Activated CD4-positive, alpha-beta T cell treated with anti-CD3 and anti-CD28 coated beads, Interleukin-2, amount 50 U/mL, for 1 hour (primary cell): Measurements from ENCODE around the gene KHK.
"Not testable (repeated sequence)": the region's sequence is repeated elsewhere in the genome, so short reads cannot be mapped to it uniquely, and the experiment has no call there.

Experiments used
- DNase-seq: peaks from one replicate; pipeline ENCODE4 v3.0.0-alpha.2; 2020

Gene KHK

GRCh38 chr2:27060323-27060722 lies 26.2 kb upstream of the KHK start:
- DNase-seq, result no peak

GRCh38 chr2:27065128-27065527 lies 21.4 kb upstream of the KHK start:
- no peak for DNase-seq

- DNase-seq, result no peak
These were observed 19.2 kb upstream of the KHK start for GRCh38 chr2:27067385-27067784.

- DNase-seq, result no peak
These were observed 17.1 kb upstream of the KHK start for GRCh38 chr2:27069436-27069835.

- DNase-seq, result no peak
These were observed 16.5 kb upstream of the KHK start for GRCh38 chr2:27069961-27070618.

GRCh38 chr2:27070653-27071276 lies 15.8 kb upstream of the KHK start:
- DNase-seq, result no peak

- DNase-seq, result peak; percentile 86
These were observed 15.1 kb upstream of the KHK start, which contains the start of gene OST4 for GRCh38 chr2:27071277-27071989. TSS of gene OST4 (minus strand) at chr2:27071654.

- peak; percentile 13 for DNase-seq
These were observed 14.4 kb upstream of the KHK start for GRCh38 chr2:27071990-27072830.

GRCh38 chr2:27072920-27073319 lies 13.7 kb upstream of the KHK start:
- no peak for DNase-seq

GRCh38 chr2:27073782-27074181 lies 12.8 kb upstream of the KHK start:
- no peak for DNase-seq

- DNase-seq, result peak; percentile 45
These were observed 11.6 kb upstream of the KHK start for GRCh38 chr2:27074738-27075565.

GRCh38 chr2:27075566-27075871 lies 11.1 kb upstream of the KHK start:
- not testable (repeated sequence) for DNase-seq

- no peak for DNase-seq
These were observed 10.2 kb upstream of the KHK start for GRCh38 chr2:27076323-27076722.

GRCh38 chr2:27077231-27077630 lies 9.3 kb upstream of the KHK start:
- DNase-seq, result no peak

GRCh38 chr2:27078267-27079194 lies 8.0 kb upstream of the KHK start, which contains the start of gene EMILIN1:
TSS of gene EMILIN1 (plus strand) at chr2:27078615. CDS start at chr2:27079066, 451 bp downstream.
- no peak for DNase-seq

GRCh38 chr2:27079233-27080139 lies 7.1 kb upstream of the KHK start:
- DNase-seq, result no peak

- DNase-seq, result no peak
These were observed 6.5 kb upstream of the KHK start for GRCh38 chr2:27080140-27080469.

- DNase-seq, result no peak
These were observed 6.0 kb upstream of the KHK start for GRCh38 chr2:27080603-27080936.

- DNase-seq, result no peak
These were observed 4.4 kb upstream of the KHK start for GRCh38 chr2:27081984-27082772.
